ENCODE results near the gene DEFB132. TPM values are rescaled to one million over a fixed set of nuclear protein-coding genes. Genes with fewer than 3 reads are reported as not detected.

The DEFB132 gene
- total RNA-seq = not detected in 3 replicates

- H3K36me3 Mint-ChIP-seq = no peaks in the 10 kb centered on the region
Observed at GRCh38 chr20:257419-257818, at the start of gene DEFB132. Gene DEFB132 (plus strand): TSS chr20:257724. CDS start chr20:257779, 55 bp downstream.

GRCh38 chr20:208942-209566 is 48.5 kb upstream of the DEFB132 start:
- peaks cover 48% of the 10 kb centered on the region for H3K27me3 Mint-ChIP-seq (ENCODE audit: low read depth)

More at GRCh38 chr20:257419-257818, at the start of gene DEFB132:
- Mint-ChIP-seq H3K9me3 (no peaks in the 10 kb centered on the region), H3K4me1 (peaks cover 11% of the 10 kb centered on the region), H3K4me3 (no peak within 1 kb of the TSS), H3K27ac (no peak within 1 kb of the TSS), H3K27me3 (ENCODE audit: low read depth) (peaks cover 32% of the 10 kb centered on the region)
- no peak for DNase-seq (ENCODE audit: low spot score in 2 of 2, unreplicated experiment in 2 of 2)
- TF ChIP-seq CTCF (IDR thresholded peaks at IDR 0.05; ENCODE audit: unreplicated experiment) = no peak

GRCh38 chr20:210809-211502 is 46.6 kb upstream of the DEFB132 start:
- H3K9me3 Mint-ChIP-seq = no peaks in the 10 kb centered on the region
- peaks cover 42% of the 10 kb centered on the region for H3K27me3 Mint-ChIP-seq (ENCODE audit: low read depth)
- no peaks in the 10 kb centered on the region for H3K36me3 Mint-ChIP-seq
- no peak overlapping the region for H3K4me3 Mint-ChIP-seq
- H3K27ac Mint-ChIP-seq = no peak overlapping the region
- no peak for DNase-seq (ENCODE audit: low spot score in 2 of 2, unreplicated experiment in 2 of 2)
- no peaks in the 10 kb centered on the region for H3K4me1 Mint-ChIP-seq
- no peak for TF ChIP-seq CTCF (IDR thresholded peaks at IDR 0.05; ENCODE audit: unreplicated experiment)

More at GRCh38 chr20:208942-209566, 48.5 kb upstream of the DEFB132 start:
- no peak overlapping the region for H3K27ac Mint-ChIP-seq
- no peaks in the 10 kb centered on the region for H3K36me3 Mint-ChIP-seq
- H3K4me3 Mint-ChIP-seq = no peak overlapping the region
- peak; percentile 28 for TF ChIP-seq CTCF (IDR thresholded peaks at IDR 0.05; ENCODE audit: unreplicated experiment)
- H3K9me3 Mint-ChIP-seq = no peaks in the 10 kb centered on the region
- H3K4me1 Mint-ChIP-seq = no peaks in the 10 kb centered on the region
- no peak for DNase-seq (ENCODE audit: low spot score in 2 of 2, unreplicated experiment in 2 of 2)

- Mint-ChIP-seq H3K27me3 (ENCODE audit: low read depth) (peaks cover 52% of the 10 kb centered on the region), H3K4me1 (no peaks in the 10 kb centered on the region), H3K4me3 (no peak overlapping the region), H3K36me3 (no peaks in the 10 kb centered on the region), H3K9me3 (no peaks in the 10 kb centered on the region), H3K27ac (no peak overlapping the region)
- no peak for TF ChIP-seq CTCF (IDR thresholded peaks at IDR 0.05; ENCODE audit: unreplicated experiment)
- no peak for DNase-seq (ENCODE audit: low spot score in 2 of 2, unreplicated experiment in 2 of 2)
Observed at GRCh38 chr20:214383-214782, 43.1 kb upstream of the DEFB132 start.

GRCh38 chr20:215796-216195 is 41.7 kb upstream of the DEFB132 start:
- no peaks in the 10 kb centered on the region for H3K9me3 Mint-ChIP-seq
- no peaks in the 10 kb centered on the region for H3K36me3 Mint-ChIP-seq
- DNase-seq (ENCODE audit: low spot score in 2 of 2, unreplicated experiment in 2 of 2) = no peak
- peaks cover 64% of the 10 kb centered on the region for H3K27me3 Mint-ChIP-seq (ENCODE audit: low read depth)
- H3K4me3 Mint-ChIP-seq = no peak overlapping the region
- no peak overlapping the region for H3K27ac Mint-ChIP-seq
- no peak for TF ChIP-seq CTCF (IDR thresholded peaks at IDR 0.05; ENCODE audit: unreplicated experiment)
- H3K4me1 Mint-ChIP-seq = no peaks in the 10 kb centered on the region

Measured in mesothelial cell of epicardium (in vitro differentiated cells).